ENCODE results near the gene NT5DC2. TPM values are rescaled to one million over a fixed set of nuclear protein-coding genes. Genes with fewer than 3 reads are reported as not detected.
A peak's percentile ranks its signal among the peaks of the same experiment; 100 is the strongest.

The NT5DC2 gene
- total and polyA plus RNA-seq, 8 donors, result 3.5 to 37.6 (median 9.4) TPM

GRCh38 chr3:52551118-52551517 lies 17.5 kb upstream of the NT5DC2 start:
- Histone ChIP-seq H3K27ac (no peak overlapping the region), H3K4me1 (peaks cover 18 to 22% (median 20%) of the 10 kb centered on the region in 3 donors), H3K36me3 (peaks cover 0 to 30% (median 18%) of the 10 kb centered on the region in 3 donors), H3K9me3 (no peaks in the 10 kb centered on the region), H3K4me3 (no peak overlapping the region), H3K27me3 (no peaks in the 10 kb centered on the region)
- TF ChIP-seq CTCF (IDR thresholded peaks at IDR 0.05), result no peak
- intact Hi-C loops (cut with DNase I), result no loop called here
- FAIRE-seq (no peak), DNase-seq (no peak), ATAC-seq (no peak)

DNA sequence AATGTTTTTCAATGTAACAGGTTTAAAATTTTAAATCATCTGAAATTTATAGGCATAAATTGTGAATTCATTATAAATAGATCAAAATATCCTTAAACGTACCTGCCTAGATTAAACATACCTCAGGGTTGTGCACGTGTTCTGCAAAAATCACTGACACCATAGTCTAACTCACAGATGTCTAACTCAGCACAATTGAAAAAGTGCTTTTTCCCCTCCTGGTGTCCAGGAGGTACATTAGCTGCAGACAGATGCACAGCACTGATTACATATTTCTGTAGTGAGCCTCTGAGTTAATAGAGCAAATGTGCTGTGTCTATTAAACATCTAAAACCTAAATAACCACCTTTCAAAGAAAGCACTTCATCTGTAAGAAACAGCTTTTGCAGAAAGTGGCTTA lies 13.5 kb upstream of the NT5DC2 start:
- Histone ChIP-seq H3K36me3 (peaks cover 0 to 36% (median 18%) of the 10 kb centered on the region in 3 donors), H3K27ac (no peak overlapping the region), H3K9me3 (no peaks in the 10 kb centered on the region), H3K4me1 (no peaks in the 10 kb centered on the region), H3K27me3 (no peaks in the 10 kb centered on the region), H3K4me3 (no peak overlapping the region)
- intact Hi-C loops (cut with DNase I), result no loop called here
- DNase-seq (no peak), ATAC-seq (peak in 1 of 4 donors; percentile 60), FAIRE-seq (no peak)
- 69 to 77% methylated on average over 2 of the region's 2 CpGs for WGBS, 2 donors
- no peak for TF ChIP-seq CTCF (IDR thresholded peaks at IDR 0.05)

DNA sequence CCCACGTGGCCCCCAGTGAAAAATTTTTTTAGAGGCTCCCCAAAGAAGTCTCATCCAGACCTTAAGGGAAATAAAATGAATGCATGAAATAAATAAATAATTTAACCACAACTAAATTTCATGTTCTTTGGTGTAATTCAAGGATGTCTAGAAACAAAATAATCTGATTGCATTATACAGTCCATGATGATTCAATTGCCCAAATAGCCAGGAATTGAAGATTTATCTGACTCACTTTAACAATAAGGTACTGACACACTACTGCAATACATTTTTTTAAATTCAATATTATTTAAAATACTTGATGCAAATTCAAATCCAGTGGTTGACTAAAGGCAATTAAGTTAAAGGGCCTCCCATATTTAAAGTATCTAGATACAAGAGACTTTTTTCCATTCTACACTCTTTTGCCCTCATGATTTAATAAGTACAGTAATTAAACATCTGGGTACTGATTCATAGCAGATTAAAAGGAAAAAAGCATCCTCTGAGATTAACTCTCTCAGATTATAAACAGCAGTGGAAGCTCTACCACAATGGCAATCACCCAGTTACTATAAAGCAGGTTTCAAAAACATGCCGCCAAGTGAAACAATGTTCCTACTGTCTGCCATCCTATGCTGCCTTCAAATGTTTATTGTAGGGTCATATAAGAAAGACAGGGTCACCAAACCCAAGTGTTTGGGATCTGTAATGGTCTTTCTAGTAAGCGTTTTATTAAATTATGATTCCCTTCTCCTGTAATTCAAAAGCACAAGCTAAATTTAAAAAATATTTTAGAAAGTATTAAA lies 12.6 kb upstream of the NT5DC2 start:
- Histone ChIP-seq H3K27ac (no peak overlapping the region), H3K27me3 (no peaks in the 10 kb centered on the region), H3K4me1 (no peaks in the 10 kb centered on the region), H3K36me3 (peaks cover 0 to 36% (median 18%) of the 10 kb centered on the region in 3 donors), H3K9me3 (no peaks in the 10 kb centered on the region), H3K4me3 (no peak overlapping the region)
- intact Hi-C loops (cut with DNase I), result no loop called here
- ATAC-seq (no peak), FAIRE-seq (no peak), DNase-seq (no peak)
- 81 to 90% methylated on average over 3 of the region's 3 CpGs for WGBS, 2 donors
- TF ChIP-seq CTCF (IDR thresholded peaks at IDR 0.05), result no peak

GRCh38 chr3:52544937-52545336 lies 11.3 kb upstream of the NT5DC2 start:
- no peak for TF ChIP-seq CTCF (IDR thresholded peaks at IDR 0.05)
- Histone ChIP-seq H3K4me1 (peaks cover 0 to 4% (median 3%) of the 10 kb centered on the region in 3 donors), H3K27ac (no peak overlapping the region), H3K4me3 (no peak overlapping the region), H3K9me3 (no peaks in the 10 kb centered on the region), H3K27me3 (no peaks in the 10 kb centered on the region), H3K36me3 (peaks cover 0 to 30% (median 11%) of the 10 kb centered on the region in 3 donors)
- ATAC-seq, result no peak
- intact Hi-C loops (cut with DNase I), result no loop called here
- WGBS, 2 donors, result 88 to 89% methylated on average over 4 of the region's 4 CpGs
- no peak for DNase-seq
- FAIRE-seq, result no peak

- H3K27ac ChIP-seq, result no peak overlapping the region
- peaks cover 0 to 6% (median 0%) of the 10 kb centered on the region in 3 donors for H3K36me3 ChIP-seq
- intact Hi-C loops (cut with DNase I), result no loop called here
- TF ChIP-seq CTCF (IDR thresholded peaks at IDR 0.05), result no peak
- ATAC-seq, result no peak
- DNase-seq, result no peak
- no peak overlapping the region for H3K4me3 ChIP-seq
- no peaks in the 10 kb centered on the region for H3K27me3 ChIP-seq
- 77 to 82% methylated on average over 2 of the region's 2 CpGs for WGBS, 2 donors
- H3K9me3 ChIP-seq, result no peaks in the 10 kb centered on the region
- FAIRE-seq, result no peak
- H3K4me1 ChIP-seq, result peaks cover 12 to 25% (median 13%) of the 10 kb centered on the region in 3 donors
Measured at GRCh38 chr3:52541050-52541449, 7.4 kb upstream of the NT5DC2 start.
